HepG2 (cell line): ENCODE results near the gene RABEP1. TPM values are rescaled to one million over a fixed set of nuclear protein-coding genes. Genes with fewer than 3 reads are reported as not detected.

Experiments
- BORCS8-MEF2B ChIP-seq: sonication (generic); formaldehyde crosslinking; IDR thresholded peaks from 2 replicates; pipeline ENCODE4 v1.8.0; 2022; ENCODE audit warnings: mild to moderate bottlenecking, missing genetic modification reagents
- DMAP1 ChIP-seq: IDR thresholded peaks from 2 replicates; pipeline ENCODE4 v1.6.1; 2016
- DNMT3B ChIP-seq: conservative IDR thresholded peaks from 2 replicates; pipeline ENCODE4 v1.6.1; 2016; ENCODE audit warnings: missing biosample characterization, control low read depth
- ELF4 ChIP-seq: sonication (generic); formaldehyde crosslinking; IDR thresholded peaks from 2 replicates; pipeline ENCODE4 v1.5.0; 2020; ENCODE audit warnings: missing genetic modification reagents, mild to moderate bottlenecking, moderate library complexity, borderline replicate concordance
- ESRRA ChIP-seq: sonication (generic); formaldehyde crosslinking; IDR thresholded peaks from 2 replicates; pipeline ENCODE4 v1.5.1; 2020; ENCODE audit warnings: mild to moderate bottlenecking, low read depth, missing genetic modification reagents
- GLI4 ChIP-seq: sonication (generic); formaldehyde crosslinking; IDR thresholded peaks from 2 replicates; pipeline ENCODE4 v1.5.1; 2020; ENCODE audit warnings: missing genetic modification reagents, mild to moderate bottlenecking, moderate library complexity, borderline replicate concordance
- KLF6 ChIP-seq: IDR thresholded peaks from 2 replicates; pipeline ENCODE4 v1.8.0; 2016; ENCODE audit warnings: missing biosample characterization, missing genetic modification reagents
- MEIS2 ChIP-seq: sonication (generic); formaldehyde crosslinking; IDR thresholded peaks from 2 replicates; pipeline ENCODE4 v1.9.0; 2021; ENCODE audit warnings: mild to moderate bottlenecking, missing genetic modification reagents
- MTF1 ChIP-seq: sonication (generic); formaldehyde crosslinking; IDR thresholded peaks from 2 replicates; pipeline ENCODE4 v1.5.0; 2020; ENCODE audit warnings: missing genetic modification reagents
- MZF1 ChIP-seq: sonication (generic); formaldehyde crosslinking; IDR thresholded peaks from 2 replicates; pipeline ENCODE4 v1.8.1; 2023; ENCODE audit warnings: mild to moderate bottlenecking, missing genetic modification reagents, borderline replicate concordance
- NR1H2 ChIP-seq: sonication (generic); formaldehyde crosslinking; IDR thresholded peaks from 2 replicates; pipeline ENCODE4 v1.8.1; 2022; ENCODE audit warnings: low read depth, missing genetic modification reagents, borderline replicate concordance
- PBX3 ChIP-seq: sonication (generic); formaldehyde crosslinking; IDR thresholded peaks from 2 replicates; pipeline ENCODE4 v1.8.1; 2023; ENCODE audit warnings: missing genetic modification reagents, inconsistent platforms, borderline replicate concordance
- POLR2AphosphoS2 ChIP-seq: IDR thresholded peaks from 2 replicates; pipeline ENCODE4 v1.6.1; 2011; ENCODE audit warnings: low read depth, low read length, improper control_type of control experiment
- REPIN1 ChIP-seq: sonication (generic); formaldehyde crosslinking; IDR thresholded peaks from 2 replicates; pipeline ENCODE4 v1.8.0; 2022; ENCODE audit warnings: missing genetic modification reagents, low read depth, mild to moderate bottlenecking, borderline replicate concordance
- SSRP1 ChIP-seq: IDR thresholded peaks from 2 replicates; pipeline ENCODE4 v1.6.1; 2016; ENCODE audit warnings: control low read depth
- SUZ12 ChIP-seq: fragments of 150-350 bp; IDR thresholded peaks from 2 replicates; pipeline ENCODE4 v1.6.1; 2014; ENCODE audit warnings: low read depth, low read length
- TBP ChIP-seq: sonication (generic); formaldehyde crosslinking; IDR thresholded peaks from 2 replicates; pipeline ENCODE4 v1.5.0; 2020; ENCODE audit warnings: missing genetic modification reagents
- TBX2 ChIP-seq: sonication (generic); formaldehyde crosslinking; IDR thresholded peaks from 2 replicates; pipeline ENCODE4 v1.5.0; 2020; ENCODE audit warnings: missing genetic modification reagents, mild to moderate bottlenecking, borderline replicate concordance
- ZNF17 ChIP-seq: sonication (generic); formaldehyde crosslinking; IDR thresholded peaks from 2 replicates; pipeline ENCODE4 v1.5.0; 2020; ENCODE audit warnings: mild to moderate bottlenecking, missing genetic modification reagents
- ZNF354B ChIP-seq: sonication (generic); formaldehyde crosslinking; IDR thresholded peaks from 2 replicates; pipeline ENCODE4 v1.8.0; 2022; ENCODE audit warnings: mild to moderate bottlenecking, missing genetic modification reagents
- ZNF513 ChIP-seq: sonication (generic); formaldehyde crosslinking; conservative IDR thresholded peaks from 2 replicates; pipeline ENCODE4 v1.5.0; 2020; ENCODE audit warnings: missing genetic modification reagents
- ZNF556 ChIP-seq: sonication (generic); formaldehyde crosslinking; IDR thresholded peaks from 2 replicates; pipeline ENCODE4 v1.4.0; 2020; ENCODE audit warnings: mild to moderate bottlenecking, missing genetic modification reagents, borderline replicate concordance
- ZNF674 ChIP-seq: sonication (generic); formaldehyde crosslinking; IDR thresholded peaks from 2 replicates; pipeline ENCODE4 v1.5.0; 2020; ENCODE audit warnings: low read depth, mild to moderate bottlenecking, missing genetic modification reagents
- ZNF747 ChIP-seq: sonication (generic); formaldehyde crosslinking; IDR thresholded peaks from 2 replicates; pipeline ENCODE4 v1.8.1; 2023; ENCODE audit warnings: missing genetic modification reagents, mild to moderate bottlenecking, borderline replicate concordance
- polyA plus RNA-seq, 8 experiments: library from polyadenylated mRNA; depleted of rRNA in 3 of 8; stranded (reverse) in 7 of 8; unstranded in 1 of 8; fragments of >200 nt; fragmentation: Illumina TruSeq in 4 of 8; extraction: Trizol in 4 of 8; gene quantifications; 2 replicates each; pipeline versions ENCODE4 v1.2.1 to v1.2.3, GENCODE V29; 2011 to 2016; ENCODE audit warnings: low read depth in 4 of 8, missing spikeins in 1 of 8, mixed read lengths in 1 of 8; ENCODE audit not compliant: insufficient read depth in 1 of 8
- total RNA-seq, 5 experiments: library from RNA; depleted of rRNA; stranded (reverse); fragments of >200 nt; fragmentation: Illumina TruSeq; extraction: Trizol; gene quantifications; 2 replicates each; pipeline ENCODE4 v1.2.3, GENCODE V29; 2016; ENCODE audit warnings: low read depth in 1 of 5
- TF ChIP-seq, protein P1 (sequence below): sonication (generic); formaldehyde crosslinking; IDR thresholded peaks from 2 replicates; pipeline ENCODE4 v1.9.0; 2022; ENCODE audit warnings: missing genetic modification reagents, mild to moderate bottlenecking, borderline replicate concordance
- TF ChIP-seq, protein P2 (sequence below): IDR thresholded peaks from 2 replicates; pipeline ENCODE4 v1.6.1; 2016; ENCODE audit warnings: mild to moderate bottlenecking, missing biosample characterization, missing genetic modification reagents

The RABEP1 gene
- total and polyA plus RNA-seq, 2 of the 13 experiments (the other 11 are each of a cell fraction or from before 2014, with no cell fraction given), result 13.7 to 41.5 TPM

DNA sequence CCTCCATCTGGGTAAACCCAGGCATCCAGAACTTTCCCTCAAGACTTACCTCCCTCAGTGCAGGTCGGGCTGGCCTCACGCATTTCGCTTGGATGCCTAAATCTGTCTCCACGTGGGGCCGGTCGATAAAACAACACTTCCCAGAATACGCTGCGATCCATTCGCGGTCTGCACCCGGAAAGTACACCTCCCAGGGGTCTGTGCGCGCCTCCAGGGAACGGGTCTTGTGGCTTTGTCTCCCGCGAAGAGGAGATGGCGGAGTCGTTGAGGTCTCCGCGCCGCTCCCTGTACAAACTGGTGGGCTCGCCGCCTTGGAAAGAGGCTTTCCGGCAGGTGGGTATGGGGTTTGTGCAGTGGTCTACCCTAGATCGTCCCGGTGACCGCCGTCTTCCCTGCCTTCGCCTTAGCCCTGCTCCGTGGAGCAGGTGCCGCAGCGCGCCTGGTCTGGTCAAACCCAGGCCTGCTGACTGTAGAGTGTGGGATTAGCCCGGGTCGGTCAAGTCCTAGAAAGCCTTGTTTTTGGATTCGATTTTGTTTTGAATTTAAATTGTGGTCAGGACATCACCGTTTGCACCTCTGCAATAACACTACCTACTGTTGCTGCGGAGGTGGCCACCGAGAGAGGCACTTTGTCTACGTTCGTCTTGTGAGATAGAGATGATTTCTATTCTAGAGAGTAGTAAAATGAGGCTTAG, 138.0 kb downstream of the RABEP1 start, which contains the start of gene RPAIN (continued):
- TF ChIP-seq ZNF674 (CRISPR knock-in tag) (0 out of 2 replicates have a peak, but pooled peaks have one; percentile 31), ESRRA (peak; percentile 22; the same call in 1 of the 2 replicates), DNMT3B (CRISPR knock-in tag) (0 out of 2 replicates have a peak, but pooled peaks have one; percentile 36), ELF4 (CRISPR knock-in tag) (peak; percentile 85; the same call in 1 of the 2 replicates), ZNF17 (CRISPR knock-in tag) (no peak), BORCS8-MEF2B (CRISPR knock-in tag) (no peak; the same call in 1 of the 2 replicates), TBP (CRISPR knock-in tag) (no peak), ZNF747 (peak; percentile 79; the same call in 1 of the 2 replicates), SSRP1 (peak; percentile 16; the same call in 1 of the 2 replicates), MZF1 (CRISPR knock-in tag) (0 out of 2 replicates have a peak, but pooled peaks have one; percentile 69), SUZ12 (peak; percentile 45), REPIN1 (CRISPR knock-in tag) (0 out of 2 replicates have a peak, but pooled peaks have one; percentile 16), TBX2 (CRISPR knock-in tag) (peak; percentile 82), ZNF354B (CRISPR knock-in tag) (no peak), GLI4 (CRISPR knock-in tag) (0 out of 2 replicates have a peak, but pooled peaks have one; percentile 12), DMAP1 (CRISPR knock-in tag) (peak; percentile 96), KLF6 (peak; percentile 43; the same call in 1 of the 2 replicates), ZNF513 (CRISPR knock-in tag) (no peak; the same call in 1 of the 2 replicates), POLR2AphosphoS2 (no peak), NR1H2 (CRISPR knock-in tag) (0 out of 2 replicates have a peak, but pooled peaks have one; percentile 42), PBX3 (no peak), ZNF556 (CRISPR knock-in tag) (peak; percentile 31; the same call in 1 of the 2 replicates), MTF1 (CRISPR knock-in tag) (0 out of 2 replicates have a peak, but pooled peaks have one; percentile 70), MEIS2 (0 out of 2 replicates have a peak, but pooled peaks have one; percentile 40)
- TF ChIP-seq, protein P1, sequence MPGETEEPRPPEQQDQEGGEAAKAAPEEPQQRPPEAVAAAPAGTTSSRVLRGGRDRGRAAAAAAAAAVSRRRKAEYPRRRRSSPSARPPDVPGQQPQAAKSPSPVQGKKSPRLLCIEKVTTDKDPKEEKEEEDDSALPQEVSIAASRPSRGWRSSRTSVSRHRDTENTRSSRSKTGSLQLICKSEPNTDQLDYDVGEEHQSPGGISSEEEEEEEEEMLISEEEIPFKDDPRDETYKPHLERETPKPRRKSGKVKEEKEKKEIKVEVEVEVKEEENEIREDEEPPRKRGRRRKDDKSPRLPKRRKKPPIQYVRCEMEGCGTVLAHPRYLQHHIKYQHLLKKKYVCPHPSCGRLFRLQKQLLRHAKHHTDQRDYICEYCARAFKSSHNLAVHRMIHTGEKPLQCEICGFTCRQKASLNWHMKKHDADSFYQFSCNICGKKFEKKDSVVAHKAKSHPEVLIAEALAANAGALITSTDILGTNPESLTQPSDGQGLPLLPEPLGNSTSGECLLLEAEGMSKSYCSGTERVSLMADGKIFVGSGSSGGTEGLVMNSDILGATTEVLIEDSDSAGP (CRISPR knock-in tag), result peak; percentile 55; the same call in 1 of the 2 replicates
- TF ChIP-seq, protein P2, sequence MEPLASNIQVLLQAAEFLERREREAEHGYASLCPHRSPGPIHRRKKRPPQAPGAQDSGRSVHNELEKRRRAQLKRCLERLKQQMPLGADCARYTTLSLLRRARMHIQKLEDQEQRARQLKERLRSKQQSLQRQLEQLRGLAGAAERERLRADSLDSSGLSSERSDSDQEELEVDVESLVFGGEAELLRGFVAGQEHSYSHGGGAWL (CRISPR knock-in tag), result peak; percentile 85
